Esophagus squamous epithelium (tissue), 5 donors: ENCODE results near the gene AMER3. TPM values are rescaled to one million over a fixed set of nuclear protein-coding genes. Genes with fewer than 3 reads are reported as not detected.
"Not testable (repeated sequence)": the region's sequence is repeated elsewhere in the genome, so short reads cannot be mapped to it uniquely, and the experiment has no call there.

Experiments used
- DNase-seq: peaks from one replicate; lab custom pipeline; 2025; lab: John Stamatoyannopoulos, UW
- H3K27ac ChIP-seq, 4 donors: fragments of 200-600 bp; sonication (generic); one replicate each; pipeline ENCODE4 v1.5.1; 2016 to 2019; ENCODE audit warnings: mild to moderate bottlenecking in 1 of 4
- H3K27me3 ChIP-seq, 4 donors: fragments of 200-600 bp; sonication (generic); 1 replicate in 3 of 4; 2 replicates in 1 of 4; pipeline versions ENCODE4 v1.5.1 to v1.6.0; 2017 to 2021; ENCODE audit warnings: antibody characterized with exemption in 1 of 4
- H3K36me3 ChIP-seq, 3 donors: fragments of 200-600 bp; sonication (generic); one replicate each; pipeline ENCODE4 v1.5.1; 2016 to 2019
- H3K4me1 ChIP-seq, 3 donors: fragments of 200-600 bp; sonication (generic); one replicate each; pipeline ENCODE4 v1.5.1; 2017 to 2019
- H3K4me3 ChIP-seq, 4 donors: fragments of 200-600 bp; sonication (generic); 1 replicate in 3 of 4; 2 replicates in 1 of 4; pipeline ENCODE4 v1.5.1; 2016 to 2019; ENCODE audit warnings: mild to moderate bottlenecking in 2 of 4, moderate library complexity in 1 of 4
- H3K9me3 ChIP-seq, 3 donors: fragments of 200-600 bp; sonication (generic); one replicate each; pipeline ENCODE4 v1.5.1; 2016 to 2019
- CTCF ChIP-seq, 6 experiments: fragments of 450-650 bp in 4 of 6; fragments of 200-600 bp in 2 of 6; sonication (generic) in 2 of 6; IDR thresholded peaks; one replicate each; pipeline ENCODE4 v1.5.1; 2016 to 2019; ENCODE audit warnings: antibody characterized with exemption in 6 of 6, mild to moderate bottlenecking in 4 of 6, moderate library complexity in 4 of 6
- POLR2A ChIP-seq, 4 donors: fragments of 450-650 bp; IDR thresholded peaks; one replicate each; pipeline ENCODE4 v1.6.1; 2017; ENCODE audit warnings: antibody characterized with exemption in 4 of 4, mild to moderate bottlenecking in 4 of 4, moderate library complexity in 3 of 4
- WGBS, 2 donors: methylation state at CpG; one replicate each; pipeline ENCODE4 v1.1.5; 2018; 5-methylcytosine and 5-hydroxymethylcytosine counted together
- intact Hi-C: fragments of 100-400 bp; cut with DNase I; formaldehyde crosslinking; loops from one replicate; pipeline ENCODE4 v1.15.0; 2022
- total RNA-seq, 4 donors: library from RNA; depleted of rRNA; stranded (reverse); fragments of >200 nt; gene quantifications; one replicate each; pipeline ENCODE4 v1.1.0, GENCODE V29; 2016
- donor health status: DM: yes; HTN: yes; CAD: no.

The AMER3 gene
- total RNA-seq, 4 donors from 2014 or later = not detected

GRCh38 chr2:130729322-130730299, 25.7 kb upstream of the AMER3 start:
- Histone ChIP-seq H3K9me3 (no peaks in the 10 kb centered on the region), H3K4me3 (no peak overlapping the region), H3K4me1 (peaks cover 14 to 19% (median 15%) of the 10 kb centered on the region in 3 donors), H3K27ac (no peak overlapping the region), H3K36me3 (no peaks in the 10 kb centered on the region), H3K27me3 (peaks cover 0 to 27% (median 0%) of the 10 kb centered on the region in 4 donors)
- TF ChIP-seq POLR2A (IDR thresholded peaks at IDR 0.05) (no peak), CTCF (IDR thresholded peaks at IDR 0.05) (no peak)
- intact Hi-C loops = no loop called here
- DNase-seq = no peak
- WGBS, 2 donors = 91 to 92% methylated on average over 13 to 16 of the region's 17 CpGs

GRCh38 chr2:130732257-130732656, 23.1 kb upstream of the AMER3 start:
- H3K27me3 ChIP-seq = peaks cover 0 to 11% (median 0%) of the 10 kb centered on the region in 4 donors
- H3K27ac ChIP-seq, H3K4me1 ChIP-seq, H3K9me3 ChIP-seq, intact Hi-C loops, H3K4me3 ChIP-seq, H3K36me3 ChIP-seq, DNase-seq: not testable (repeated sequence)
- 89 to 92% methylated on average over 11 of the region's 11 CpGs for WGBS, 2 donors

- Histone ChIP-seq H3K27me3 (peaks cover 0 to 34% (median 0%) of the 10 kb centered on the region in 4 donors), H3K9me3 (no peaks in the 10 kb centered on the region), H3K4me3 (no peak overlapping the region), H3K27ac (no peak overlapping the region), H3K4me1 (no peaks in the 10 kb centered on the region), H3K36me3 (no peaks in the 10 kb centered on the region)
- 85 to 95% methylated on average over 3 of the region's 3 CpGs for WGBS, 2 donors
- intact Hi-C loops = no loop called here
- TF ChIP-seq POLR2A (IDR thresholded peaks at IDR 0.05) (no peak), CTCF (IDR thresholded peaks at IDR 0.05) (no peak)
- no peak for DNase-seq
These were observed 20.1 kb upstream of the AMER3 start for GRCh38 chr2:130735200-130735599.

GRCh38 chr2:130736487-130736886, 18.9 kb upstream of the AMER3 start:
- peaks cover 0 to 34% (median 0%) of the 10 kb centered on the region in 4 donors for H3K27me3 ChIP-seq
- no peak overlapping the region for H3K4me3 ChIP-seq
- intact Hi-C loops = no loop called here
- no peaks in the 10 kb centered on the region for H3K36me3 ChIP-seq
- TF ChIP-seq CTCF (IDR thresholded peaks at IDR 0.05) (no peak), POLR2A (IDR thresholded peaks at IDR 0.05) (no peak)
- H3K9me3 ChIP-seq = no peaks in the 10 kb centered on the region
- 59 to 65% methylated on average over 6 of the region's 6 CpGs for WGBS, 2 donors
- no peak overlapping the region for H3K27ac ChIP-seq
- H3K4me1 ChIP-seq = no peaks in the 10 kb centered on the region
- no peak for DNase-seq

GRCh38 chr2:130737592-130737991, 17.7 kb upstream of the AMER3 start:
- DNase-seq = no peak
- TF ChIP-seq CTCF (IDR thresholded peaks at IDR 0.05) = no peak
- TF ChIP-seq POLR2A (IDR thresholded peaks at IDR 0.05) = no peak
- Histone ChIP-seq H3K4me3 (no peak overlapping the region), H3K9me3 (no peaks in the 10 kb centered on the region), H3K27me3 (peaks cover 0 to 37% (median 0%) of the 10 kb centered on the region in 4 donors), H3K4me1 (no peaks in the 10 kb centered on the region), H3K27ac (no peak overlapping the region), H3K36me3 (no peaks in the 10 kb centered on the region)
- intact Hi-C loops = no loop called here
- WGBS, 2 donors = 89 to 96% methylated on average over 7 to 9 of the region's 14 CpGs
